ENCODE data around the gene GPR32.
"Not testable (repeated sequence)": the region's sequence is repeated elsewhere in the genome, so short reads cannot be mapped to it uniquely, and the experiment has no call there.

Gene GPR32

DNA sequence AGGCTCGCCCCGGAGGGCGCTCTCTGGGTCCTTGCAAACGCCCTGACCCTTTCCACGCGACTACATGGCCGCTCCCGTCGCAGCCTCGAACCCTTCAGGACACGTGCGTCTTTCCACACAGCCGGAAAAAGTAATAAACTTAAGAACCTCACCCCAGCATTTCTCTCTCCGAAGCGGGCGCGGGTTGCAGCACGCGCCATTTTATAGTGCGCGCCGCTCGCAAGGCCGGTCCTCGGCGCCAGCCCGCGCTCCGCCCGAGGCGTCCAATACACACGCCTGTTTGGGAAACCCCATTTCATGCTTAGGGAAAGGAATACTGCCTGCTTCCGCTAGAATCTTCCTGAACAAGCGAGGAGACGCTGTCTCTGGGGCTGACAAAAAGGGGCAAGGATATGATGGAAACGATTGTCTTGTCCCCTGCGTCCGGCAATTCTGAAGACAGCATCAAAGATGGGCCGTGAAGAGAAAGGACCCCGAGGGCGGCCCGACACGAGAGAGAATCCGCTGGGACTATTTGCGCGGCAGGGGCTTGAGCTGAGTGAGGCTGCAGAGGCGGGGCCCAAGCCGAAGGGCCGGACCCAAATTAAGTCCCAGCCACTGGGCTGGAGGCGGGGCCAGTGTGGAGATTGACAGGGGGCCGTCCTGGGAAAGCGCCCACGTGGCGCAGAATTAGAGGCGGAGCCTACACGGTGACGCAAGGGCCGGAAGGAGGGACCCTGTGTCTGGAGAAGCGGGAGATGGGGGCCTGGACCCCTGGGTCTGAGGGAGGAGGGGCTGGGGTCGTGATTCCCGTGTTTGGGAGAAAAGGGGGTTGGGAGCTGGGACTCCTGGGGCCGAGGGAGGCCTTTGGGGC is 34.4 kb downstream of the GPR32 start:
- DNase-seq = peak; percentile 96

GRCh38 chr19:50808856-50809255 is 38.6 kb downstream of the GPR32 start:
- DNase-seq = no peak

GRCh38 chr19:50811622-50812238 is 41.5 kb downstream of the GPR32 start:
- DNase-seq = not testable (repeated sequence)

GRCh38 chr19:50812474-50812873 is 42.2 kb downstream of the GPR32 start:
- no peak for DNase-seq

GRCh38 chr19:50814883-50815282 is 44.6 kb downstream of the GPR32 start:
- no peak for DNase-seq

- no peak for DNase-seq
Observed at GRCh38 chr19:50815439-50815838, 45.2 kb downstream of the GPR32 start.

DNA sequence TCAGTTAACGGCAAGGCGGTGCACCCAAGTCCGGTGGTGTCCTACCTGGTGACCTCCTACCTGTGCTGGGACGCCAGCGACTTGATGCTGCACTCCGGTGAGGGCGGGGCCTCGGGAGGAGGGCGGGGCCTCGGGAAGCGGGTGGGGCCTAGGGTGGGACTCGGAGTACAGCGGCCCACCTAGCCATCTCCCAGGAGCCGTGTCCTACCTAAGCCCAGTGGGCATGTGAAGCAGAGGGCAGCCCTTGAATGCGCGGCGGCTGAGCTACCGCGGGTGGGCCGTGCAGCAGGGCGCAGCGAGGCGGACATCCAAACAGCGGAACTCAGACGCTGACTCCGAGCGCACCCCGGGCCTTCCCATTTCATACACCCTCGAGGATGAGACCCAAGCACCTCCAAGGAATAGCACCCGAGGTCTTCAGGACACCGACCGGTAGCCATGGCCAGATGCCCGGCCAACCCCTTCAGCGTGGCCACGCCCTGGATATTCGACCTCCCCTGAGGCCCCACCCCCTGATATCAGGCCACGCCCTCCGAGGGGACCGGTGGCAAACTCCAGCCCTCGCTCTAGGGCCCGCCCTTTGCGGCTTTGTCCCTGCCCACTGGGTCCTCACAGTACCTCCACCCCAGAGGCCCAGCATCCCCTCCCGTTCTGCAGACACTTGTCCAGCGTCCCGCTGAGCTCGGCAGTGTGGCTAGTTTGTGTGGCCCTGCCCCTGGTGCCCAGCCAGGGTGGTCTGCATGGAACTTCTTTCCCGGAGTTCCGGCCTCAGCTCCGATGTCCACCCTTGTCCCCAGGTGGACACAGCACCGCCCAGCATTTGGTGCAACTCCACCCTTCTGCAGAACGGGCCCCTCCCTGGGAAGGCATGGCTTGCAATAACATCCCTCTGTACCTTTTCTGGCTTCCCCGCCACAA is 47.9 kb downstream of the GPR32 start:
- DNase-seq = peak; percentile 23

GRCh38 chr19:50818859-50819472 is 48.7 kb downstream of the GPR32 start:
- DNase-seq = no peak

- DNase-seq = no peak
Observed at GRCh38 chr19:50819636-50820035, 49.4 kb downstream of the GPR32 start.

DNA sequence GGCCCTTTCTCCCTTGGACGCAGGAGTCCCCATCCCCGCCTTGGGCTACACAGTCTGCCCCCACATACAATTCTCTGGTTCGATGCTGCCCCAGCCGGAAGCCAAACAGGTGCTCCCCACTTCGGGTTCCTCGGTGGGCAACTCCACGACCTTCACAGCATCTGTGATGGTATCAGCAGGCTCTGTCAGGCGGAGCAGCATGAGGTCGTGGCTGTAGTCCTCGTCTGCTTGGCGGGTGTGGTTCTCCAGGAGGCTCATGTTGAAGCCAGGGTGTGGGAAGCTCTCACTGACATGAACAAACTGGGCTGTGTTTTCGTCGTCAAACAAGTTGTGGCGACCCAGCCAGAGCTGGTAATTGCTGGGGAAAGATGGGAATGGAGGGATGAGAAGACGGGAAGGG is 49.8 kb downstream of the GPR32 start:
- no peak for DNase-seq

- DNase-seq = no peak
Observed at GRCh38 chr19:50820549-50821247, 50.4 kb downstream of the GPR32 start.

DNA sequence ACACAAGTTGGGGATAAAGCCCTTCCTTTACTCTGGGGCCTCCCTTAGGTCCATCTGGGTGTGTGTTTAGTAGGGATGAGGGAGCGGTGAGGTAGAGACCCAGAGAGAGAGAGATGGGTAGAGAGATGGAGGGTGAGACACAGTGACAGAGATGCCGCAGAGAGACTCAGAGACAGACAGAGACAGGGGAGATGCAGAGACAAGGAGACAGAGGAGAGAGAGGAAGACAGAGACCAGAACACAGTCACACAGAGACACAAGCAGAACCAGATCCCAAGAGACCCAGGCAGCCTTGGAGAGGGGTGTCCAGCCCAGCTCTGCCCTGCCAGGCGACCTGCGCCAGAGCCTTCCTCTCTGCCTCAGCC is 51.0 kb downstream of the GPR32 start:
- no peak for DNase-seq
